ENCODE measurements around the gene AGAP1.

- no peak for TF ChIP-seq TAF1 (IDR thresholded peaks at IDR 0.05; ENCODE audit: borderline replicate concordance, insufficient read depth, low read length)
- TF ChIP-seq POLR2AphosphoS5 (IDR thresholded peaks at IDR 0.05; ENCODE audit: low read depth, low read length) = no peak
Measured at GRCh38 chr2:236177967-236178889, 684.4 kb downstream of the AGAP1 start.
